Vagina (tissue), 2 donors: ENCODE data around the gene ZC2HC1C. TPM values are rescaled to one million over a fixed set of nuclear protein-coding genes. Genes with fewer than 3 reads are reported as not detected.
"Not testable (repeated sequence)": the region's sequence is repeated elsewhere in the genome, so short reads cannot be mapped to it uniquely, and the experiment has no call there.

ENCODE experiments used
- DNase-seq, 2 donors: peaks; one replicate each; pipeline ENCODE4 v3.0.0-alpha.2; 2017; ENCODE audit errors: extremely low spot score in 2 of 2
- H3K27ac ChIP-seq: fragments of 200-600 bp; sonication (generic); one replicate; pipeline ENCODE4 v1.5.1; 2019
- H3K27me3 ChIP-seq: fragments of 200-600 bp; sonication (generic); one replicate; pipeline ENCODE4 v1.5.1; 2019
- H3K36me3 ChIP-seq, 2 donors: fragments of 200-600 bp; sonication (generic); one replicate each; pipeline ENCODE4 v1.5.1; 2017 to 2019
- H3K4me1 ChIP-seq: fragments of 200-600 bp; sonication (generic); one replicate; pipeline ENCODE4 v1.5.1; 2019
- H3K4me3 ChIP-seq, 2 donors: fragments of 200-600 bp; sonication (generic); 1 replicate in 1 of 2; 2 replicates in 1 of 2; pipeline ENCODE4 v1.5.1; 2016 to 2019
- H3K9me3 ChIP-seq: fragments of 200-600 bp; sonication (generic); one replicate; pipeline ENCODE4 v1.5.1; 2019
- POLR2A ChIP-seq, 2 donors: fragments of 450-650 bp; IDR thresholded peaks; one replicate each; pipeline ENCODE4 v1.6.1; 2017; ENCODE audit warnings: antibody characterized with exemption in 2 of 2, mild to moderate bottlenecking in 2 of 2, moderate library complexity in 2 of 2
- POLR2AphosphoS5 ChIP-seq, 2 donors: sonication (generic); formaldehyde crosslinking; IDR thresholded peaks; one replicate each; pipeline ENCODE4 v1.9.0; 2017; ENCODE audit warnings: antibody characterized with exemption in 2 of 2, mild to moderate bottlenecking in 2 of 2, low read depth in 1 of 2; ENCODE audit not compliant: insufficient read depth in 1 of 2
- intact Hi-C: fragments of 100-400 bp; cut with DNase I; formaldehyde crosslinking; loops from one replicate; pipeline ENCODE4 v1.15.1; 2023
- total RNA-seq: library from RNA; depleted of rRNA; stranded (reverse); fragments of >200 nt; gene quantifications from one replicate; pipeline ENCODE4 v1.2.3, GENCODE V29; 2016
- TF ChIP-seq, protein P1 (sequence below), 3 experiments: fragments of 450-650 bp in 2 of 3; fragments of 200-600 bp in 1 of 3; sonication (generic) in 1 of 3; IDR thresholded peaks; one replicate each; pipeline ENCODE4 v1.5.1; 2017 to 2019; ENCODE audit warnings: antibody characterized with exemption in 3 of 3, mild to moderate bottlenecking in 2 of 3, moderate library complexity in 2 of 3

The ZC2HC1C gene
- total RNA-seq, 1 donor from 2014 or later: not detected

DNA sequence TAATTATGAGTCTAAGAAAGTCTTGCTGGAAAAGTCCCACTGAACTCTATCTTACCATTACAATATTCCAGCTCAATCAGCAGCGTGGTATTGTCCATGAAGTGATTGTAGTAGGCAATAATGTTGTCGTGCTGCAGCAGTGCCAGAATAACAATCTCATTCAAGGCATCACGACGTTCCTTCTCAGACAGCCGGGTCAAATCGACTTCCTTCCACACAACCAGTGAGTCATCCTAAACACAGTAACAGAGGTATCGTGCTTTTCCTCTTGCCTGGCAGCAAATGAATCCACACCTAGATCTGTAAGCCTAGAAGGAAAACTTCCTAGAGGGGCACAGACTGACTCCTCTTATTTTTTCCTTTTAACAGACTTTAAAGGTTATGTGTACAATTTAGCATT is 54.5 kb downstream of the ZC2HC1C start:
- Histone ChIP-seq H3K4me3 (no peak overlapping the region), H3K4me1 (peaks cover 54% of the 10 kb centered on the region), H3K9me3 (no peaks in the 10 kb centered on the region), H3K36me3 (peaks cover 0 to 14% of the 10 kb centered on the region in 2 donors), H3K27me3 (no peaks in the 10 kb centered on the region), H3K27ac (no peak overlapping the region)
- DNase-seq: no peak
- TF ChIP-seq, protein P1, sequence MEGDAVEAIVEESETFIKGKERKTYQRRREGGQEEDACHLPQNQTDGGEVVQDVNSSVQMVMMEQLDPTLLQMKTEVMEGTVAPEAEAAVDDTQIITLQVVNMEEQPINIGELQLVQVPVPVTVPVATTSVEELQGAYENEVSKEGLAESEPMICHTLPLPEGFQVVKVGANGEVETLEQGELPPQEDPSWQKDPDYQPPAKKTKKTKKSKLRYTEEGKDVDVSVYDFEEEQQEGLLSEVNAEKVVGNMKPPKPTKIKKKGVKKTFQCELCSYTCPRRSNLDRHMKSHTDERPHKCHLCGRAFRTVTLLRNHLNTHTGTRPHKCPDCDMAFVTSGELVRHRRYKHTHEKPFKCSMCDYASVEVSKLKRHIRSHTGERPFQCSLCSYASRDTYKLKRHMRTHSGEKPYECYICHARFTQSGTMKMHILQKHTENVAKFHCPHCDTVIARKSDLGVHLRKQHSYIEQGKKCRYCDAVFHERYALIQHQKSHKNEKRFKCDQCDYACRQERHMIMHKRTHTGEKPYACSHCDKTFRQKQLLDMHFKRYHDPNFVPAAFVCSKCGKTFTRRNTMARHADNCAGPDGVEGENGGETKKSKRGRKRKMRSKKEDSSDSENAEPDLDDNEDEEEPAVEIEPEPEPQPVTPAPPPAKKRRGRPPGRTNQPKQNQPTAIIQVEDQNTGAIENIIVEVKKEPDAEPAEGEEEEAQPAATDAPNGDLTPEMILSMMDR (IDR thresholded peaks at IDR 0.05): no peak
- peak in 1 of 2 donors; percentile 96 for TF ChIP-seq POLR2AphosphoS5 (IDR thresholded peaks at IDR 0.05; ENCODE audit: insufficient read depth in 1 of 2, low read depth in 1 of 2)
- intact Hi-C loops: no loop called here

DNA sequence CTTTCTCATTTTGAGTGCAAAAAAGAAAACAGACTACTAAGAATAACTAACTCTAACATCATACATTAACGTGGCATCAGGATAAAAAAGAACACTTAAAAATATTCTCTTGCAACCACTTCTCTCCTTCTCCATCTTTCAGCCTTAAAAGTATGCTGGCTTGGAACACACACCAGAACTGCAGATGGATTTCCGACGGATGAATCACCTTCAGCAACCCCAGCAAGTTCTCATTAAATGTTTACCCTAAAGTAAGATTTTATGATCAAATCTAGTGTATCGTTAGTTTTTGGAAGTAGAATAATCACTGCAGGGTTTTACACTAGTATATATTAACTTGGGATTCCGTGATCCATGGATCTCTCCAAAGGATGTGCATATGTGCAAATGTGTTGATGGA is 56.2 kb downstream of the ZC2HC1C start:
- Histone ChIP-seq H3K27ac (peak overlapping the region; percentile 89), H3K27me3 (no peaks in the 10 kb centered on the region), H3K9me3 (no peaks in the 10 kb centered on the region), H3K4me3 (peak overlapping the region; percentile 68 to 81), H3K4me1 (peaks cover 54% of the 10 kb centered on the region), H3K36me3 (peaks cover 0 to 4% of the 10 kb centered on the region in 2 donors)
- TF ChIP-seq POLR2A (IDR thresholded peaks at IDR 0.05) (no peak), POLR2AphosphoS5 (IDR thresholded peaks at IDR 0.05; ENCODE audit: insufficient read depth in 1 of 2, low read depth in 1 of 2) (no peak)
- TF ChIP-seq, protein P1 (IDR thresholded peaks at IDR 0.05): peak in 1 of 3 experiments; percentile 1
- DNase-seq: no peak
- intact Hi-C loops: no loop called here

DNA sequence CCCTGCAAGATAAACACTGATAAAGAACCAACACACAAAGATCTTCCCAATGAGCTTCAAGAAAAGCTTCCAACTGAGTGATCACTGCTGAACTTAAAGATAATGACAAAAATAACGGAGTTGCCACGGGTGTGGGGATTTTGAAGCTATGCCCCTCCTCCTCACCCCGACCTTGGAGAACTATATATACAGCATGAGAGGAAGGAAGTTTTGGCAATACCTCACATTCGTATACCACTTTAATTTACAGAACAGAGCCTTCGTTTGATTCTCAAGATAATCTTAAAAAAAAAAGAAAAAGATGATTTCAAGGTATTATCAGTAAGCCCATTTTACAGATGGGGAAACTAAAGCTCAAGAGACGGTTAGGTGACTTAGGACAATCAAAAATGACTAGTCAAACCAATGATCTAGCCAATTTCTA is 56.7 kb downstream of the ZC2HC1C start:
- Histone ChIP-seq H3K36me3 (peaks cover 0 to 4% of the 10 kb centered on the region in 2 donors), H3K9me3 (no peaks in the 10 kb centered on the region), H3K4me3 (peak overlapping the region; percentile 68 to 81), H3K27ac (peak overlapping the region; percentile 89), H3K4me1 (peaks cover 54% of the 10 kb centered on the region), H3K27me3 (no peaks in the 10 kb centered on the region)
- intact Hi-C loops: no loop called here
- DNase-seq: no peak
- no peak for TF ChIP-seq POLR2AphosphoS5 (IDR thresholded peaks at IDR 0.05; ENCODE audit: insufficient read depth in 1 of 2, low read depth in 1 of 2)
- no peak for TF ChIP-seq POLR2A (IDR thresholded peaks at IDR 0.05)
- TF ChIP-seq, protein P1 (IDR thresholded peaks at IDR 0.05): no peak

DNA sequence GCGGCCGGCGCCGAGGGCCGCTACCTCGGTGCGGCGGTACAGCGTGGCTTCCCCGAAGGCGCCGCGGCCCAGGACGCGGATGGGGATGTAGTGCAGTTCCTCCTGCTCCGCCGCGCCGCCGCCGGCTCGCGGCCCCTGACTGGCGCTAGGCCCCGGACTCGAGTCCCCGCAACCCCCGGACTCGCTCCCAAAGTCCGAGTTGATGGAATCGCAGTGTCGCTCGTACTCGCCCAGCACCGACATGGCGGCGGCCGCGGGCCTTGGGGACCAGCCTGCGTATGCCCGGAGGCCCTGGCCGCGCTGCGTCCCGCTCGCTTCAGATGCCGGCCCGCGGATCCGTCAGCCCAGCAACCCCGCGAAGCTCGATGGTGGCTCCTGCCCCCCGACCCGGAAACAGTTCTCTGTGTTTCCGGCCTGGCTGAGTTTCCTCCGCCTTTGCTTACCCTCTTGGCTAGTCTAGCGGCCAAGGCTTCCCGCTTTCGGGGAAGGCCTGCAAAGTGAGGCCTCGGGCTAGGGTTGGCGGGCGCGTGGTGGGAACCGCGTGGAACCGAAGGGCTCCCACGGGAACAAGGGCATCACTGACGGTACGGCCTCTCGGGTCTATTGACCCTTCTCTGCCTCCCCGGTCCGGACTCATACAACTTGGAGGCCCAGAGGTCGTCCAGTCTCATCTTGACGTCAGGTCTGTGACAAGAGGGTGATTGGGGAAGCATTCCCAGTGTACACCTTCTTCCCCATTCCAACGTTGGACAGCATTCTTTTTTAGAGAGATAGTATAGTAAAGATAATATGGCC is 57.4 kb downstream of the ZC2HC1C start, which contains the start of gene NEK9:
NEK9 (minus strand) TSS at position 370 of the 795 bp plus-strand sequence; CDS start at position 243, 127 bp downstream.
- intact Hi-C loops: no loop called here
- no peak for DNase-seq
- peaks cover 0 to 4% of the 10 kb centered on the region in 2 donors for H3K36me3 ChIP-seq
- H3K27me3 ChIP-seq: no peaks in the 10 kb centered on the region
- H3K9me3 ChIP-seq: no peaks in the 10 kb centered on the region
- peaks cover 54% of the 10 kb centered on the region for H3K4me1 ChIP-seq
- peak in 1 of 2 donors; percentile 46 for TF ChIP-seq POLR2A (IDR thresholded peaks at IDR 0.05)
- TF ChIP-seq POLR2AphosphoS5 (IDR thresholded peaks at IDR 0.05; ENCODE audit: insufficient read depth in 1 of 2, low read depth in 1 of 2): peak; percentile 78 to 94
- TF ChIP-seq, protein P1 (IDR thresholded peaks at IDR 0.05): no peak
- peak within 1 kb of the TSS; percentile 68 to 81 for H3K4me3 ChIP-seq
- peak within 1 kb of the TSS; percentile 89 for H3K27ac ChIP-seq

DNA sequence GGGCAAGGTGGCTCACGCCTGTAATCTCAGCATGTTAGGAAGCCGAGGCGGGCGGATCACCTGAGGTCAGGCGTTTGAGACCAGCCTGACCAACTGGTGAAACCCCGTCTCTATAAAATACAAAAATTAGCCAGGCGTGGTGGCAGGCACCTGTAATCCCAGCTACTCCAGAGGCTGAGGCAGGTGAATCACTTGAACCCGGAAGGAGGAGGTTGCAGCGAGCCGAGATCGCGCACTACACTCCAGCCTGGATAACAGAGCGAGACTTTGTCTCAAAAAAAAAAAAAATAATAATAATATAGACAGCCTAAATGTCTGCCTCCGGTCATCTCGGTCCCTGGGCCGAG is 58.0 kb downstream of the ZC2HC1C start:
- peak overlapping the region; percentile 68 to 81 for H3K4me3 ChIP-seq
- H3K9me3 ChIP-seq, H3K27me3 ChIP-seq, H3K36me3 ChIP-seq, DNase-seq, intact Hi-C loops: not testable (repeated sequence)
- H3K27ac ChIP-seq: peak overlapping the region; percentile 89
- H3K4me1 ChIP-seq: peaks cover 54% of the 10 kb centered on the region
